NCI-H2227 (cell line): ENCODE measurements around the gene HPCAL1.

Experiments
- DNase-seq: peaks from one replicate; lab custom pipeline; 2025; ENCODE audit not compliant: unreplicated experiment; lab: John Stamatoyannopoulos, UW

Gene HPCAL1

GRCh38 chr2:10352972-10353371, 50.3 kb downstream of the HPCAL1 start:
- DNase-seq = no peak

- no peak for DNase-seq
Measured at GRCh38 chr2:10353931-10354330, 51.2 kb downstream of the HPCAL1 start.

GRCh38 chr2:10354399-10354798, 51.7 kb downstream of the HPCAL1 start:
- no peak for DNase-seq

- DNase-seq = no peak
Measured at GRCh38 chr2:10355471-10356438, 53.1 kb downstream of the HPCAL1 start.

GRCh38 chr2:10356439-10356811, 53.7 kb downstream of the HPCAL1 start:
- DNase-seq = no peak

- no peak for DNase-seq
Measured at GRCh38 chr2:10357193-10358169, 54.8 kb downstream of the HPCAL1 start.

- DNase-seq = no peak
Measured at GRCh38 chr2:10359246-10359645, 56.5 kb downstream of the HPCAL1 start.

GRCh38 chr2:10359731-10360329, 57.1 kb downstream of the HPCAL1 start:
- DNase-seq = no peak

GRCh38 chr2:10360460-10360849, 57.8 kb downstream of the HPCAL1 start:
- no peak for DNase-seq

GRCh38 chr2:10360850-10361588, 58.3 kb downstream of the HPCAL1 start:
- no peak for DNase-seq

GRCh38 chr2:10362096-10362897, 59.6 kb downstream of the HPCAL1 start:
- no peak for DNase-seq

GRCh38 chr2:10362898-10363454, 60.3 kb downstream of the HPCAL1 start:
- no peak for DNase-seq

- DNase-seq = no peak
Measured at GRCh38 chr2:10363861-10364610, 61.3 kb downstream of the HPCAL1 start.

- no peak for DNase-seq
Measured at GRCh38 chr2:10365412-10365811, 62.7 kb downstream of the HPCAL1 start.

- no peak for DNase-seq
Measured at GRCh38 chr2:10366601-10367270, 64.0 kb downstream of the HPCAL1 start.

GRCh38 chr2:10367472-10368439, 65.1 kb downstream of the HPCAL1 start:
- no peak for DNase-seq
